Measurements from ENCODE around the gene ADAMTSL1. TPM values are rescaled to one million over a fixed set of nuclear protein-coding genes. Genes with fewer than 3 reads are reported as not detected.

The ADAMTSL1 gene
- total RNA-seq, 1 experiment from 2014 or later: 0.94 TPM

- CTCF ChIA-PET: no interaction called here
- ATAC-seq: peak; percentile 100
Observed at GRCh38 chr9:18504707-18505106, 30.8 kb downstream of the ADAMTSL1 start.

DNA sequence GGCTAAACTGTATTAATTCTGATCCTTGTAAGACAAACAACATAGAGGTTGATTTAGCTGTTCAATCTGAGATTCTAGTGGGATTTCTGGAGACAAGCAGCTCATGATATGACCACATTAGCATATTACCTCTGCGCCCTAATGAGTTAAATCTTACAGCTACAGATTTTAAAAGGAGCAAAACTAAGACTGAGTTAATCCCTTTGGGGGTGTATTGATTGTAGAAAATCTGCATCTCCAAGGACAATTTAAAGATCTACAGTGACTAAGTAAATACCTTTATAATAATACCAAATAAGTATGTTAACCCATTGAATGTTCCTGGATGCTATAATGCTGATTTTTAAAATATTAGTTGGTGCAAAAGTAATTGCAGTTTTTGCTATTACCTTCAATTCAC lies 33.2 kb downstream of the ADAMTSL1 start:
- Mint-ChIP-seq H3K9me3 (peaks cover 5% of the 10 kb centered on the region), H3K4me3 (no peak overlapping the region), H3K4me1 (peaks cover 20% of the 10 kb centered on the region), H3K27ac (no peak overlapping the region), H3K27me3 (ENCODE audit: low read depth) (no peaks in the 10 kb centered on the region), H3K36me3 (peaks cover 3% of the 10 kb centered on the region)
- TF ChIP-seq ZNF423 (CRISPR knock-in tag; IDR thresholded peaks at IDR 0.05) (no peak), E2F4 (CRISPR knock-in tag; IDR thresholded peaks at IDR 0.05; ENCODE audit: borderline replicate concordance, low read depth) (no peak), ZMAT4 (CRISPR knock-in tag; IDR thresholded peaks at IDR 0.05) (no peak), ZNF263 (CRISPR knock-in tag; IDR thresholded peaks at IDR 0.05; ENCODE audit: low read depth) (no peak), ZNF671 (CRISPR knock-in tag; IDR thresholded peaks at IDR 0.05) (no peak), MYBL2 (CRISPR knock-in tag; IDR thresholded peaks at IDR 0.05) (no peak), ZNF121 (CRISPR knock-in tag; IDR thresholded peaks at IDR 0.05) (no peak), KAT7 (CRISPR knock-in tag; IDR thresholded peaks at IDR 0.05; ENCODE audit: borderline replicate concordance) (no peak), ETV6 (CRISPR knock-in tag; IDR thresholded peaks at IDR 0.05) (no peak)
- TF ChIP-seq, protein P1, sequence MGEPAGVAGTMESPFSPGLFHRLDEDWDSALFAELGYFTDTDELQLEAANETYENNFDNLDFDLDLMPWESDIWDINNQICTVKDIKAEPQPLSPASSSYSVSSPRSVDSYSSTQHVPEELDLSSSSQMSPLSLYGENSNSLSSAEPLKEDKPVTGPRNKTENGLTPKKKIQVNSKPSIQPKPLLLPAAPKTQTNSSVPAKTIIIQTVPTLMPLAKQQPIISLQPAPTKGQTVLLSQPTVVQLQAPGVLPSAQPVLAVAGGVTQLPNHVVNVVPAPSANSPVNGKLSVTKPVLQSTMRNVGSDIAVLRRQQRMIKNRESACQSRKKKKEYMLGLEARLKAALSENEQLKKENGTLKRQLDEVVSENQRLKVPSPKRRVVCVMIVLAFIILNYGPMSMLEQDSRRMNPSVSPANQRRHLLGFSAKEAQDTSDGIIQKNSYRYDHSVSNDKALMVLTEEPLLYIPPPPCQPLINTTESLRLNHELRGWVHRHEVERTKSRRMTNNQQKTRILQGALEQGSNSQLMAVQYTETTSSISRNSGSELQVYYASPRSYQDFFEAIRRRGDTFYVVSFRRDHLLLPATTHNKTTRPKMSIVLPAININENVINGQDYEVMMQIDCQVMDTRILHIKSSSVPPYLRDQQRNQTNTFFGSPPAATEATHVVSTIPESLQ (CRISPR knock-in tag; IDR thresholded peaks at IDR 0.05): no peak
- TF ChIP-seq, protein P2, sequence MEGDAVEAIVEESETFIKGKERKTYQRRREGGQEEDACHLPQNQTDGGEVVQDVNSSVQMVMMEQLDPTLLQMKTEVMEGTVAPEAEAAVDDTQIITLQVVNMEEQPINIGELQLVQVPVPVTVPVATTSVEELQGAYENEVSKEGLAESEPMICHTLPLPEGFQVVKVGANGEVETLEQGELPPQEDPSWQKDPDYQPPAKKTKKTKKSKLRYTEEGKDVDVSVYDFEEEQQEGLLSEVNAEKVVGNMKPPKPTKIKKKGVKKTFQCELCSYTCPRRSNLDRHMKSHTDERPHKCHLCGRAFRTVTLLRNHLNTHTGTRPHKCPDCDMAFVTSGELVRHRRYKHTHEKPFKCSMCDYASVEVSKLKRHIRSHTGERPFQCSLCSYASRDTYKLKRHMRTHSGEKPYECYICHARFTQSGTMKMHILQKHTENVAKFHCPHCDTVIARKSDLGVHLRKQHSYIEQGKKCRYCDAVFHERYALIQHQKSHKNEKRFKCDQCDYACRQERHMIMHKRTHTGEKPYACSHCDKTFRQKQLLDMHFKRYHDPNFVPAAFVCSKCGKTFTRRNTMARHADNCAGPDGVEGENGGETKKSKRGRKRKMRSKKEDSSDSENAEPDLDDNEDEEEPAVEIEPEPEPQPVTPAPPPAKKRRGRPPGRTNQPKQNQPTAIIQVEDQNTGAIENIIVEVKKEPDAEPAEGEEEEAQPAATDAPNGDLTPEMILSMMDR (IDR thresholded peaks at IDR 0.05): no peak
- TF ChIP-seq, protein P3, sequence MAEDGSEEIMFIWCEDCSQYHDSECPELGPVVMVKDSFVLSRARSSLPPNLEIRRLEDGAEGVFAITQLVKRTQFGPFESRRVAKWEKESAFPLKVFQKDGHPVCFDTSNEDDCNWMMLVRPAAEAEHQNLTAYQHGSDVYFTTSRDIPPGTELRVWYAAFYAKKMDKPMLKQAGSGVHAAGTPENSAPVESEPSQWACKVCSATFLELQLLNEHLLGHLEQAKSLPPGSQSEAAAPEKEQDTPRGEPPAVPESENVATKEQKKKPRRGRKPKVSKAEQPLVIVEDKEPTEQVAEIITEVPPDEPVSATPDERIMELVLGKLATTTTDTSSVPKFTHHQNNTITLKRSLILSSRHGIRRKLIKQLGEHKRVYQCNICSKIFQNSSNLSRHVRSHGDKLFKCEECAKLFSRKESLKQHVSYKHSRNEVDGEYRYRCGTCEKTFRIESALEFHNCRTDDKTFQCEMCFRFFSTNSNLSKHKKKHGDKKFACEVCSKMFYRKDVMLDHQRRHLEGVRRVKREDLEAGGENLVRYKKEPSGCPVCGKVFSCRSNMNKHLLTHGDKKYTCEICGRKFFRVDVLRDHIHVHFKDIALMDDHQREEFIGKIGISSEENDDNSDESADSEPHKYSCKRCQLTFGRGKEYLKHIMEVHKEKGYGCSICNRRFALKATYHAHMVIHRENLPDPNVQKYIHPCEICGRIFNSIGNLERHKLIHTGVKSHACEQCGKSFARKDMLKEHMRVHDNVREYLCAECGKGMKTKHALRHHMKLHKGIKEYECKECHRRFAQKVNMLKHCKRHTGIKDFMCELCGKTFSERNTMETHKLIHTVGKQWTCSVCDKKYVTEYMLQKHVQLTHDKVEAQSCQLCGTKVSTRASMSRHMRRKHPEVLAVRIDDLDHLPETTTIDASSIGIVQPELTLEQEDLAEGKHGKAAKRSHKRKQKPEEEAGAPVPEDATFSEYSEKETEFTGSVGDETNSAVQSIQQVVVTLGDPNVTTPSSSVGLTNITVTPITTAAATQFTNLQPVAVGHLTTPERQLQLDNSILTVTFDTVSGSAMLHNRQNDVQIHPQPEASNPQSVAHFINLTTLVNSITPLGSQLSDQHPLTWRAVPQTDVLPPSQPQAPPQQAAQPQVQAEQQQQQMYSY (CRISPR knock-in tag; IDR thresholded peaks at IDR 0.05): no peak
- TF ChIP-seq, protein P4, sequence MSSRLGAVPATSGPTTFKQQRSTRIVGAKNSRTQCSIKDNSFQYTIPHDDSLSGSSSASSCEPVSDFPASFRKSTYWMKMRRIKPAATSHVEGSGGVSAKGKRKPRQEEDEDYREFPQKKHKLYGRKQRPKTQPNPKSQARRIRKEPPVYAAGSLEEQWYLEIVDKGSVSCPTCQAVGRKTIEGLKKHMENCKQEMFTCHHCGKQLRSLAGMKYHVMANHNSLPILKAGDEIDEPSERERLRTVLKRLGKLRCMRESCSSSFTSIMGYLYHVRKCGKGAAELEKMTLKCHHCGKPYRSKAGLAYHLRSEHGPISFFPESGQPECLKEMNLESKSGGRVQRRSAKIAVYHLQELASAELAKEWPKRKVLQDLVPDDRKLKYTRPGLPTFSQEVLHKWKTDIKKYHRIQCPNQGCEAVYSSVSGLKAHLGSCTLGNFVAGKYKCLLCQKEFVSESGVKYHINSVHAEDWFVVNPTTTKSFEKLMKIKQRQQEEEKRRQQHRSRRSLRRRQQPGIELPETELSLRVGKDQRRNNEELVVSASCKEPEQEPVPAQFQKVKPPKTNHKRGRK (CRISPR knock-in tag; IDR thresholded peaks at IDR 0.05; ENCODE audit: borderline replicate concordance): no peak
- TF ChIP-seq, protein P5, sequence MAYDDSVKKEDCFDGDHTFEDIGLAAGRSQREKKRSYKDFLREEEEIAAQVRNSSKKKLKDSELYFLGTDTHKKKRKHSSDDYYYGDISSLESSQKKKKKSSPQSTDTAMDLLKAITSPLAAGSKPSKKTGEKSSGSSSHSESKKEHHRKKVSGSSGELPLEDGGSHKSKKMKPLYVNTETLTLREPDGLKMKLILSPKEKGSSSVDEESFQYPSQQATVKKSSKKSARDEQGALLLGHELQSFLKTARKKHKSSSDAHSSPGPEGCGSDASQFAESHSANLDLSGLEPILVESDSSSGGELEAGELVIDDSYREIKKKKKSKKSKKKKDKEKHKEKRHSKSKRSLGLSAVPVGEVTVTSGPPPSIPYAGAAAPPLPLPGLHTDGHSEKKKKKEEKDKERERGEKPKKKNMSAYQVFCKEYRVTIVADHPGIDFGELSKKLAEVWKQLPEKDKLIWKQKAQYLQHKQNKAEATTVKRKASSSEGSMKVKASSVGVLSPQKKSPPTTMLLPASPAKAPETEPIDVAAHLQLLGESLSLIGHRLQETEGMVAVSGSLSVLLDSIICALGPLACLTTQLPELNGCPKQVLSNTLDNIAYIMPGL (CRISPR knock-in tag; IDR thresholded peaks at IDR 0.05): no peak
- CTCF ChIA-PET: no interaction called here
- POLR2A ChIA-PET: no interaction called here
- DNase-seq (ENCODE audit: low spot score) (no peak), ATAC-seq (no peak)

More at GRCh38 chr9:18504707-18505106, 30.8 kb downstream of the ADAMTSL1 start:
- Mint-ChIP-seq H3K27ac (peak overlapping the region; percentile 22; the same call in 1 of the 2 replicates), H3K4me3 (no peak overlapping the region), H3K27me3 (ENCODE audit: low read depth) (no peaks in the 10 kb centered on the region), H3K36me3 (peaks cover 3% of the 10 kb centered on the region), H3K4me1 (peaks cover 25% of the 10 kb centered on the region), H3K9me3 (peaks cover 5% of the 10 kb centered on the region)
- POLR2A ChIA-PET: no interaction called here
- TF ChIP-seq ZNF219 (CRISPR knock-in tag; IDR thresholded peaks at IDR 0.05; ENCODE audit: borderline replicate concordance): no peak
- 0 out of 2 replicates have a peak, but pooled peaks have one; percentile 24 for TF ChIP-seq CREM (CRISPR knock-in tag; IDR thresholded peaks at IDR 0.05)
- DNase-seq (ENCODE audit: low spot score): peak; percentile 80
